ENCODE results near the gene TYW5. TPM values are rescaled to one million over a fixed set of nuclear protein-coding genes. Genes with fewer than 3 reads are reported as not detected.
A peak's percentile ranks its signal among the peaks of the same experiment; 100 is the strongest.

Gene TYW5
- total and polyA plus RNA-seq, 2 of the 13 experiments (the other 11 are each of a cell fraction or from before 2014, with no cell fraction given): 8.3 to 14.6 TPM

DNA sequence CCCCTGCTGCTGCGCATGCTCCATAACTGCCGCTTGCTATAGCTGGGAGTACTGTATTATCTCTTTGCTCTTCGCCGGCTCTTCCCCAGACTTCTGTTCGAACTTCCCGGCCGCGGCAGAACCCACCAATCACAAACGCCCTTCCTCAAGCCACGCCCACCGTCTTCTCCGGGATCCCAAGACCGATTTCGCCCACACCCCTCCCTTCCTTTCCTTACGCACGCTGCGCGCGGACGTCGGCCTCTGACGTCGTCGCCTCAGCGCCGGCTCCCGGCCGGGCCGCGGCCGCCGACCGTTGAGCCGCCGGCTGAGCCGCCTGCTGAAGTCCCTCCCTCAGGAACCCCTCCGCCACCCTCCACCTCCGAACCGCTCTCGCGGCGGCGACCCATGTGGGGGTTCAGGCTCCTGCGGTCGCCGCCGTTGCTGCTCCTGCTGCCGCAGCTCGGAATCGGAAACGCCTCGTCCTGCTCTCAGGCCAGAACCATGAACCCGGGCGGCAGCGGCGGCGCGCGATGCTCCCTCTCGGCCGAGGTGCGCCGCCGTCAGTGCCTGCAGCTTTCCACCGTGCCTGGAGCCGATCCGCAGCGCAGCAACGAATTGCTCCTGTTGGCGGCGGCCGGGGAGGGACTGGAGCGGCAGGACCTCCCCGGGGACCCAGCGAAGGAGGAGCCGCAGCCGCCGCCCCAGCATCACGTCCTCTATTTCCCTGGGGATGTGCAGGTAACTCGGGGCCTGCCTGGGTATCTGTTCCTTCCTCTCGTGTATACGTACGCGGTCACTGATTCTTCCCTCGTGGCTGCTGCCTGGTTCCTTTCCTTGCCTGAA is 44.0 kb downstream of the TYW5 start, which contains the start of gene C2orf69 (continued):
- TF ChIP-seq, protein P1, sequence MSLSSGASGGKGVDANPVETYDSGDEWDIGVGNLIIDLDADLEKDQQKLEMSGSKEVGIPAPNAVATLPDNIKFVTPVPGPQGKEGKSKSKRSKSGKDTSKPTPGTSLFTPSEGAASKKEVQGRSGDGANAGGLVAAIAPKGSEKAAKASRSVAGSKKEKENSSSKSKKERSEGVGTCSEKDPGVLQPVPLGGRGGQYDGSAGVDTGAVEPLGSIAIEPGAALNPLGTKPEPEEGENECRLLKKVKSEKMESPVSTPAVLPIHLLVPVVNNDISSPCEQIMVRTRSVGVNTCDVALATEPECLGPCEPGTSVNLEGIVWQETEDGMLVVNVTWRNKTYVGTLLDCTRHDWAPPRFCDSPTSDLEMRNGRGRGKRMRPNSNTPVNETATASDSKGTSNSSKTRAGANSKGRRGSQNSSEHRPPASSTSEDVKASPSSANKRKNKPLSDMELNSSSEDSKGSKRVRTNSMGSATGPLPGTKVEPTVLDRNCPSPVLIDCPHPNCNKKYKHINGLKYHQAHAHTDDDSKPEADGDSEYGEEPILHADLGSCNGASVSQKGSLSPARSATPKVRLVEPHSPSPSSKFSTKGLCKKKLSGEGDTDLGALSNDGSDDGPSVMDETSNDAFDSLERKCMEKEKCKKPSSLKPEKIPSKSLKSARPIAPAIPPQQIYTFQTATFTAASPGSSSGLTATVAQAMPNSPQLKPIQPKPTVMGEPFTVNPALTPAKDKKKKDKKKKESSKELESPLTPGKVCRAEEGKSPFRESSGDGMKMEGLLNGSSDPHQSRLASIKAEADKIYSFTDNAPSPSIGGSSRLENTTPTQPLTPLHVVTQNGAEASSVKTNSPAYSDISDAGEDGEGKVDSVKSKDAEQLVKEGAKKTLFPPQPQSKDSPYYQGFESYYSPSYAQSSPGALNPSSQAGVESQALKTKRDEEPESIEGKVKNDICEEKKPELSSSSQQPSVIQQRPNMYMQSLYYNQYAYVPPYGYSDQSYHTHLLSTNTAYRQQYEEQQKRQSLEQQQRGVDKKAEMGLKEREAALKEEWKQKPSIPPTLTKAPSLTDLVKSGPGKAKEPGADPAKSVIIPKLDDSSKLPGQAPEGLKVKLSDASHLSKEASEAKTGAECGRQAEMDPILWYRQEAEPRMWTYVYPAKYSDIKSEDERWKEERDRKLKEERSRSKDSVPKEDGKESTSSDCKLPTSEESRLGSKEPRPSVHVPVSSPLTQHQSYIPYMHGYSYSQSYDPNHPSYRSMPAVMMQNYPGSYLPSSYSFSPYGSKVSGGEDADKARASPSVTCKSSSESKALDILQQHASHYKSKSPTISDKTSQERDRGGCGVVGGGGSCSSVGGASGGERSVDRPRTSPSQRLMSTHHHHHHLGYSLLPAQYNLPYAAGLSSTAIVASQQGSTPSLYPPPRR (CRISPR knock-in tag; IDR thresholded peaks at IDR 0.05; ENCODE audit: borderline replicate concordance): no peak; the same call in 1 of the 2 replicates
- peak; percentile 56 for TF ChIP-seq U2AF1 (optimal IDR thresholded peaks at IDR 0.05; ENCODE audit: low read depth, low read length)
- TF ChIP-seq MED1 (CRISPR knock-in tag; IDR thresholded peaks at IDR 0.05): peak; percentile 65
- no peak for TF ChIP-seq PRPF4 (IDR thresholded peaks at IDR 0.05; ENCODE audit: low read depth, low read length, poor library complexity, severe bottlenecking)
- TF ChIP-seq ZKSCAN5 (CRISPR knock-in tag; IDR thresholded peaks at IDR 0.05): 0 out of 2 replicates have a peak, but pooled peaks have one; percentile 35
- no peak for TF ChIP-seq ZNF326 (CRISPR knock-in tag; IDR thresholded peaks at IDR 0.05; ENCODE audit: borderline replicate concordance)
- no peak for TF ChIP-seq SP5 (CRISPR knock-in tag; IDR thresholded peaks at IDR 0.05; ENCODE audit: borderline replicate concordance, low read depth)
- TF ChIP-seq SNAPC2 (CRISPR knock-in tag; IDR thresholded peaks at IDR 0.05): peak; percentile 92; the same call in 1 of the 2 replicates
- TF ChIP-seq YY1 (IDR thresholded peaks at IDR 0.05; ENCODE audit: insufficient read depth, insufficient replicate concordance, low read depth, low read length): peak; percentile 37
- no peak for TF ChIP-seq ZNF557 (CRISPR knock-in tag; IDR thresholded peaks at IDR 0.05)
- TF ChIP-seq, protein P2, sequence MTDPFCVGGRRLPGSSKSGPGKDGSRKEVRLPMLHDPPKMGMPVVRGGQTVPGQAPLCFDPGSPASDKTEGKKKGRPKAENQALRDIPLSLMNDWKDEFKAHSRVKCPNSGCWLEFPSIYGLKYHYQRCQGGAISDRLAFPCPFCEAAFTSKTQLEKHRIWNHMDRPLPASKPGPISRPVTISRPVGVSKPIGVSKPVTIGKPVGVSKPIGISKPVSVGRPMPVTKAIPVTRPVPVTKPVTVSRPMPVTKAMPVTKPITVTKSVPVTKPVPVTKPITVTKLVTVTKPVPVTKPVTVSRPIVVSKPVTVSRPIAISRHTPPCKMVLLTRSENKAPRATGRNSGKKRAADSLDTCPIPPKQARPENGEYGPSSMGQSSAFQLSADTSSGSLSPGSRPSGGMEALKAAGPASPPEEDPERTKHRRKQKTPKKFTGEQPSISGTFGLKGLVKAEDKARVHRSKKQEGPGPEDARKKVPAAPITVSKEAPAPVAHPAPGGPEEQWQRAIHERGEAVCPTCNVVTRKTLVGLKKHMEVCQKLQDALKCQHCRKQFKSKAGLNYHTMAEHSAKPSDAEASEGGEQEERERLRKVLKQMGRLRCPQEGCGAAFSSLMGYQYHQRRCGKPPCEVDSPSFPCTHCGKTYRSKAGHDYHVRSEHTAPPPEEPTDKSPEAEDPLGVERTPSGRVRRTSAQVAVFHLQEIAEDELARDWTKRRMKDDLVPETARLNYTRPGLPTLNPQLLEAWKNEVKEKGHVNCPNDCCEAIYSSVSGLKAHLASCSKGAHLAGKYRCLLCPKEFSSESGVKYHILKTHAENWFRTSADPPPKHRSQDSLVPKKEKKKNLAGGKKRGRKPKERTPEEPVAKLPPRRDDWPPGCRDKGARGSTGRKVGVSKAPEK (CRISPR knock-in tag; IDR thresholded peaks at IDR 0.05; ENCODE audit: borderline replicate concordance): 0 out of 2 replicates have a peak, but pooled peaks have one; percentile 57
- no peak for TF ChIP-seq IRF1 (CRISPR knock-in tag; IDR thresholded peaks at IDR 0.05; ENCODE audit: low read depth)
- TF ChIP-seq PHF21A (CRISPR knock-in tag; IDR thresholded peaks at IDR 0.05): peak; percentile 70
- TF ChIP-seq EHMT2 (IDR thresholded peaks at IDR 0.05; ENCODE audit: borderline replicate concordance, low read depth, low read length): no peak
- no peak for TF ChIP-seq ATF7 (IDR thresholded peaks at IDR 0.05)
- TF ChIP-seq ATF7 (CRISPR knock-in tag; IDR thresholded peaks at IDR 0.05): peak; percentile 53
- TF ChIP-seq, protein P3, sequence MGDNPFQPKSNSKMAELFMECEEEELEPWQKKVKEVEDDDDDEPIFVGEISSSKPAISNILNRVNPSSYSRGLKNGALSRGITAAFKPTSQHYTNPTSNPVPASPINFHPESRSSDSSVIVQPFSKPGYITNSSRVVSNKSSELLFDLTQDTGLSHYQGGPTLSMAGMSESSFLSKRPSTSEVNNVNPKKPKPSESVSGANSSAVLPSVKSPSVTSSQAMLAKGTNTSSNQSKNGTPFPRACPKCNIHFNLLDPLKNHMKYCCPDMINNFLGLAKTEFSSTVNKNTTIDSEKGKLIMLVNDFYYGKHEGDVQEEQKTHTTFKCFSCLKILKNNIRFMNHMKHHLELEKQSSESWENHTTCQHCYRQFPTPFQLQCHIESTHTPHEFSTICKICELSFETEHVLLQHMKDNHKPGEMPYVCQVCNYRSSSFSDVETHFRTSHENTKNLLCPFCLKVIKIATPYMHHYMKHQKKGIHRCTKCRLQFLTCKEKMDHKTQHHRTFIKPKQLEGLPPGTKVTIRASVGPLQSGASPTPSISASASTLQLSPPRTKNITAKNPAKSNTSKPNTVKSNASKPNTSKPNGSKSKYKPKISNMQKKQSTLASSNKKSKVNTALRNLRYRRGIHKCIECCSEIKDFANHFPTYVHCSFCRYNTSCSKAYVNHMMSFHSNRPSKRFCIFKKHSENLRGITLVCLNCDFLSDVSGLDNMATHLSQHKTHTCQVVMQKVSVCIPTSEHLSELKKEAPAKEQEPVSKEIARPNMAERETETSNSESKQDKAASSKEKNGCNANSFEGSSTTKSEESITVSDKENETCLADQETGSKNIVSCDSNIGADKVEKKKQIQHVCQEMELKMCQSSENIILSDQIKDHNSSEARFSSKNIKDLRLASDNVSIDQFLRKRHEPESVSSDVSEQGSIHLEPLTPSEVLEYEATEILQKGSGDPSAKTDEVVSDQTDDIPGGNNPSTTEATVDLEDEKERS (CRISPR knock-in tag; IDR thresholded peaks at IDR 0.05): peak; percentile 88; the same call in 1 of the 2 replicates
